Activated naive CD4-positive, alpha-beta T cell treated with anti-CD3 and anti-CD28 coated beads, Interleukin-2, amount 50 U/mL, for 72 hours (primary cell): ENCODE measurements around the gene NRXN3. TPM values are rescaled to one million over a fixed set of nuclear protein-coding genes. Genes with fewer than 3 reads are reported as not detected.
A peak's percentile ranks its signal among the peaks of the same experiment; 100 is the strongest.

Experiments used
- ATAC-seq, 2 donors: fragments of 150-1000 bp; cut with Tn5 transposase; 2 replicates each; pipeline ENCODE4 v1.10.0; 2021; ENCODE audit warnings: mild to moderate bottlenecking in 2 of 2, moderate library complexity in 2 of 2
- DNase-seq, 2 donors: peaks; one replicate each; pipeline ENCODE4 v3.0.0; 2021 to 2022; ENCODE audit warnings: low spot score in 2 of 2
- H3K27ac Mint-ChIP-seq, 2 donors: one replicate each; pipeline ENCODE4 v1.8.0; 2022; ENCODE audit warnings: mild to moderate bottlenecking in 2 of 2, mixed read lengths in 2 of 2
- H3K36me3 Mint-ChIP-seq, 2 donors: one replicate each; pipeline ENCODE4 v1.8.0; 2022; ENCODE audit warnings: mixed read lengths in 2 of 2
- H3K9me3 Mint-ChIP-seq, 2 donors: one replicate each; pipeline ENCODE4 v1.8.0; 2022; ENCODE audit warnings: mixed read lengths in 2 of 2
- total RNA-seq, 2 donors: library from RNA; stranded (reverse); gene quantifications; one replicate each; pipeline ENCODE4 v1.2.3, GENCODE V29; 2022

Gene NRXN3
- total RNA-seq, 2 donors from 2014 or later, result not detected

- no peak for DNase-seq
- Mint-ChIP-seq H3K9me3 (no peaks in the 10 kb centered on the region), H3K27ac (no peak overlapping the region), H3K36me3 (no peaks in the 10 kb centered on the region)
- ATAC-seq, result no peak
Observed at GRCh38 chr14:78592616-78593219, 422.5 kb downstream of the NRXN3 start.

GRCh38 chr14:78593949-78594348 is 423.8 kb downstream of the NRXN3 start:
- Mint-ChIP-seq H3K27ac (no peak overlapping the region), H3K36me3 (no peaks in the 10 kb centered on the region), H3K9me3 (no peaks in the 10 kb centered on the region)
- DNase-seq, result no peak
- no peak for ATAC-seq

- DNase-seq (no peak), ATAC-seq (no peak)
- no peaks in the 10 kb centered on the region for H3K36me3 Mint-ChIP-seq
- no peak overlapping the region for H3K27ac Mint-ChIP-seq
- H3K9me3 Mint-ChIP-seq, result no peaks in the 10 kb centered on the region
Observed at GRCh38 chr14:78595797-78596196, 425.6 kb downstream of the NRXN3 start.

GRCh38 chr14:78598046-78598920 is 428.1 kb downstream of the NRXN3 start:
- Mint-ChIP-seq H3K9me3 (no peaks in the 10 kb centered on the region), H3K27ac (no peak overlapping the region), H3K36me3 (no peaks in the 10 kb centered on the region)
- DNase-seq, result peak in 1 of 2 donors; percentile 29
- ATAC-seq, result peak; percentile 64 to 84

GRCh38 chr14:78605025-78605762 is 435.0 kb downstream of the NRXN3 start:
- Mint-ChIP-seq H3K9me3 (no peaks in the 10 kb centered on the region), H3K27ac (no peak overlapping the region), H3K36me3 (no peaks in the 10 kb centered on the region)
- ATAC-seq (no peak), DNase-seq (no peak)

- Mint-ChIP-seq H3K36me3 (no peaks in the 10 kb centered on the region), H3K27ac (no peak overlapping the region), H3K9me3 (no peaks in the 10 kb centered on the region)
- ATAC-seq (peak; percentile 71 to 76), DNase-seq (no peak)
Observed at GRCh38 chr14:78605897-78606500, 435.8 kb downstream of the NRXN3 start.

GRCh38 chr14:78608998-78609787 is 439.0 kb downstream of the NRXN3 start:
- DNase-seq (no peak), ATAC-seq (no peak)
- Mint-ChIP-seq H3K9me3 (no peaks in the 10 kb centered on the region), H3K36me3 (no peaks in the 10 kb centered on the region), H3K27ac (no peak overlapping the region)

GRCh38 chr14:78610994-78611393 is 440.8 kb downstream of the NRXN3 start:
- no peaks in the 10 kb centered on the region for H3K9me3 Mint-ChIP-seq
- H3K27ac Mint-ChIP-seq, result no peak overlapping the region
- H3K36me3 Mint-ChIP-seq, result no peaks in the 10 kb centered on the region
- ATAC-seq, result no peak
- DNase-seq, result no peak

- no peak for ATAC-seq
- no peak for DNase-seq
Observed at GRCh38 chr14:78611796-78612571, 441.8 kb downstream of the NRXN3 start.

GRCh38 chr14:78612666-78613065 is 442.5 kb downstream of the NRXN3 start:
- Mint-ChIP-seq H3K27ac (no peak overlapping the region), H3K9me3 (no peaks in the 10 kb centered on the region), H3K36me3 (no peaks in the 10 kb centered on the region)
- DNase-seq (no peak), ATAC-seq (no peak)

More at GRCh38 chr14:78611796-78612571, 441.8 kb downstream of the NRXN3 start:
- no peaks in the 10 kb centered on the region for H3K36me3 Mint-ChIP-seq
- H3K9me3 Mint-ChIP-seq, result no peaks in the 10 kb centered on the region
- H3K27ac Mint-ChIP-seq, result no peak overlapping the region

- no peaks in the 10 kb centered on the region for H3K9me3 Mint-ChIP-seq
Observed at GRCh38 chr14:78614593-78614992, 444.4 kb downstream of the NRXN3 start.

GRCh38 chr14:78617735-78618134 is 447.6 kb downstream of the NRXN3 start:
- no peaks in the 10 kb centered on the region for H3K9me3 Mint-ChIP-seq
- H3K27ac Mint-ChIP-seq, result no peak overlapping the region
- DNase-seq (no peak), ATAC-seq (no peak)
- H3K36me3 Mint-ChIP-seq, result no peaks in the 10 kb centered on the region

More at GRCh38 chr14:78614593-78614992, 444.4 kb downstream of the NRXN3 start:
- no peak overlapping the region for H3K27ac Mint-ChIP-seq
- DNase-seq (no peak), ATAC-seq (no peak)
- no peaks in the 10 kb centered on the region for H3K36me3 Mint-ChIP-seq

GRCh38 chr14:78618368-78618767 is 448.2 kb downstream of the NRXN3 start:
- no peaks in the 10 kb centered on the region for H3K9me3 Mint-ChIP-seq
- ATAC-seq, result no peak
- H3K36me3 Mint-ChIP-seq, result no peaks in the 10 kb centered on the region

GRCh38 chr14:78627114-78627513 is 456.9 kb downstream of the NRXN3 start:
- peaks cover 0 to 4% of the 10 kb centered on the region in 2 donors for H3K9me3 Mint-ChIP-seq
- no peak overlapping the region for H3K27ac Mint-ChIP-seq
- ATAC-seq (no peak), DNase-seq (no peak)
- H3K36me3 Mint-ChIP-seq, result peaks cover 0 to 4% of the 10 kb centered on the region in 2 donors

More at GRCh38 chr14:78618368-78618767, 448.2 kb downstream of the NRXN3 start:
- no peak overlapping the region for H3K27ac Mint-ChIP-seq
- DNase-seq, result no peak

GRCh38 chr14:78631551-78631950 is 461.4 kb downstream of the NRXN3 start:
- no peak overlapping the region for H3K27ac Mint-ChIP-seq
- no peaks in the 10 kb centered on the region for H3K9me3 Mint-ChIP-seq
- ATAC-seq (no peak), DNase-seq (no peak)
- peaks cover 0 to 4% of the 10 kb centered on the region in 2 donors for H3K36me3 Mint-ChIP-seq
